GM03348 (cell line): ENCODE results near the gene INSR.
"Not testable (repeated sequence)": the region's sequence is repeated elsewhere in the genome, so short reads cannot be mapped to it uniquely, and the experiment has no call there.

Experiments used
- DNase-seq: peaks from one replicate; pipeline ENCODE4 v3.0.0; 2012; ENCODE audit warnings: low spot score

INSR gene

GRCh38 chr19:7293762-7294557, at the start of gene INSR:
Gene INSR (minus strand): TSS chr19:7294414. CDS start chr19:7293891, 523 bp downstream.
- DNase-seq, result peak; percentile 99

GRCh38 chr19:7342143-7342542, 47.9 kb upstream of the INSR start:
- DNase-seq, result no peak

GRCh38 chr19:7340959-7341837, 47.0 kb upstream of the INSR start:
- DNase-seq, result peak; percentile 80

- no peak for DNase-seq
Measured at GRCh38 chr19:7337380-7338194, 43.4 kb upstream of the INSR start.

- DNase-seq, result no peak
Measured at GRCh38 chr19:7336321-7336973, 42.2 kb upstream of the INSR start.

- no peak for DNase-seq
Measured at GRCh38 chr19:7333198-7334118, 39.2 kb upstream of the INSR start.

DNA sequence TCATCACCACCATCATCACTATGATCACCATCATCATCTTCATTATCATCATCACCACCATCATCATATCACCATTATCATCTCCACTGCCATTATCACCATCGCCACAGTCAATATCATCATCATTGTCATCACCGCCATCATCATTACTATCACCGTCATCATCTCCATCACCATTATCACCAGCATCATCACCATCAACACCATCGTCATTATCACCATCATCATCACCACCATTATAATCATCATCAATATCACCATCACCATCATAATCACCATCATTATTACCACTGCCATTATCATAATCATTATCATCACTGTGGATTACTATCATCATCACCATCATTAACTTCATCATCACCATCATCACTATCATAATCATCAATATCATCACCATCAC, 37.2 kb upstream of the INSR start:
- DNase-seq, result no peak

DNA sequence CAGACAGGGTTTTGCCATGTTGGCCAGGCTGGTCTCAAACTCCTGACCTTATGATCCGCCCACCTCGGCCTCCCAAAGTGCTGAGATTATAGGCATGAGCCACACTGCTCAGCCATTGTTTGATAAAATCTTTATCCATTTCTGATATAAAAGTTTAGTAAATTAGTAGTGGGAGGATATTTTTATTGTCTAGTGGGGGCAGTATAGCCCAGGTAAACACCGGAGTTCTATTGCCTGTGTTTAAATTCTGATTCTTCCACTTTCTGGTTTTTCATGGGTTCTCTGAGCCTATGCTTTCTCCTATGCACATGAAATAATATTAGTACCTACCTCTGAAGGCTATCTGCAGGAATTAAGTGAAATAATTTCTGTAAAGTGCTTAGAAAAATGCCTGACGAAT, 34.4 kb upstream of the INSR start:
- DNase-seq, result no peak

GRCh38 chr19:7327802-7328201, 33.6 kb upstream of the INSR start:
- no peak for DNase-seq

DNA sequence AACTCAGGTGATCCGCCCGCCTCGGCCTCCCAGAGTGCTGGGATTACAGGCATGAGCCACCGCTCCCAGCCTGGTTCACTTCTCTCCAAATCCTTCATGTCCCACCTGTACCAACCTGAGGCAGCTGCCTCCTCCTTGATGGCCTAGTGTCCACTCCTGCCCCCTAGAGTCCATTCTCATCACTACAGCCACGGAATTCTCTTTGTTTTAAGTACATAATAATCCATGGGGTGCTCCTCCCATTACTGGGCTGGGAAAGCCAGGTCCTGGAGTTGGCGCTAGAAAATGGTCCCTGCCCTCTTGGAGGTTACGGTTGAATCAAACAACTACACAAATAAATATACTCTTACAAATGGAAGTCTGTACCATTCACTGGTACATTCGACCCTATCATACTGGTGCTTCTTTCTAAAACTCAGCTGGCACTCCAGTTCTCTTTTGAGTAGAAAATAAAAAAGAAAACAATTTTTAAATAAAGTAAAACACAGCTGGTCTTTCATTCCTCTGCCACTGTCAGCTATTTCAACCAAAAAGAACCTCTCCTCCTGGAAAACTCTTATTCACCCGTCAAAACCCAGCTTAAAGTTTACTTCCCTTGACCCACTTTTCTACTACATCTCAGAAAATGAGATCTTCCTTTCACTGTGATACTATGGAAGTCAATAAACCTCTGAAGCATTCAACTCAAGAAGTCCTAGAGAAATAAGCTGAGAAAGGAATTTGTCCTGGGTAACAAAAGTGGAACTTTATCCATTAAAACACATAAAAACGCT, 32.1 kb upstream of the INSR start:
- no peak for DNase-seq

DNA sequence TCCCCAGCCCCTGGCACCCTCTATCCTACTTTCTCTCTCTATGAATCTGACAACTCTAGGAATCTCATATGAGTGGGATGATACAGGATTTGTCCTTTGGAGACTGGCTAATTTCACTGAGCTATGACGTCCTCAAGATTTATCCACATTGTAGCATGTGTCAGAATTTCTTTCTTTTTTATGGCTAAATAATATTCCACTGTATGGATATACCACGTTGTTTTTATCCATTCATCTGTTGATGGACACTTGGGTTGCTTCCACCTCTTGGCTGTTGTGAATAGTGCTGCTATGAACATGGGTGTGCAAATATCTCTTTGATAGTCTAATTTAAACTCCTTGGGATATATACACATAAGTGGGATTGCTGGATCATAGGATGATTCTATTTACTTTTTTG, 24.0 kb upstream of the INSR start:
- no peak for DNase-seq

DNA sequence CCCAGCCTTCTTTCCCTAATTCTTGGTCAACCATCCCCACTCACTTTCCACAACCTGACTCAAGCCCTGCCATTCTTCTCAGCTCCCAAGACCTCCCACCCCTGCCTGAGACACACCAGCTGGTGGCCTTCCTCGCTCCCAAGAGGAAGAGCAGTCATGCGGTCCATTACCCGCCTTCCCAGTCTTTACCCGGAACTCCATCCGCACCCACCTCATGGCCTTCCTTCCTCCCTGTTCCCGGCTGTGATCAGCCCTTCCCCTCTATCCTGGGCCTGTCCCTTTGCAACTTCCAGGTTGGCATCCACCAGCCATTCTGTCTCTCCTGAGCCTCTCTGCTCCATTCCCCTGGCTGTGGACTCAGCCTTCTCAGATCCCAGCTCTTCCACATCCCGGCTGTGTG, 18.6 kb upstream of the INSR start:
- no peak for DNase-seq

- DNase-seq, result no peak
Measured at GRCh38 chr19:7311911-7312310, 17.7 kb upstream of the INSR start.

DNA sequence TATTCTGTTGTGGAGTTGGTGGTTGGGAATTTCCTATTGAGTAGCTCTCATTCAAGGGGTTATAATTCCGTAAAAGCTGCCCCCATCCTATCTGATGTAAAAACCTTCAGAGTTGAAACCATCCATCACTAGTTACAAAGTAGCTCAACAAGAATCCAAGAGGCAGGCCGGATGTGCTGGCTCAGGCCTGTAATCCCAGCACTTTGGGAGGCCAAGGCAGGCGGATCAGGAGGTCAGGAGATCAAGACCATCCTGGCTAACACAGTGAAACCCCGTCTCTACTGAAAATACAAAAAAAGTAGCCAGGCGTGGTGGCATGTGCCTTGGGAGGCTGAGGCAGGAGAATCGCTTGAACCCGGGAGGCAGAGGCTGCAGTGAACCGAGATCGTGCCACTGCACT, 14.1 kb upstream of the INSR start:
- DNase-seq, result not testable (repeated sequence)

DNA sequence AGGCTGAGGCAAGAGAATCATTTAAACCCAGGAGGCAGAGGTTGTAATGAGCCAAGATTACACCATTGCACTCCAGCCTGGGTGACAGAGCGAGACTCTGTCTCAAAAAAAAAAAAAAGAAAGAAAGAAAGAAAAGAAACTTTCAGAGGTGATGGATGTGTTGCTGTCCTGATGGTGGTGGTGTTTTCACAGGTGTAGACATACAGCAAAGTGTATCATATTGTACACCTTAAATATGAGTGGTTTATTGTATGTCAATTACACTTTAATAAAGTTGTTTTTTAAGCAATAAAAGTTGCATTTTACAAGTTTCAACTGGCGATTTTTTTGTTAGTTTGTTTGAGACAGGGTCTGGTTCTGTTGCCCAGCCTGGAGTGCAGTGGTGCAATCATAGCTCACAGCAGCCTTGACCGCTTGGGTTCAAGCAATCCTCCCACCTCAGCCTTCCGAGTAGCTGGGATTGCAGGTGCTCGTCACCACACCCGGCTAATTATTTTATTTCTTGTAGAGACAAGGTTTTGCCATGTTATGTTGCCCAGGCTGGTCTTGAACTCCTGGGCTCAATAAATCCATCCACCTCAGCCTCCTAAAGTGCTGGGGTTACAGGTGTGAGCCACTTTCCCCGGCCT, 13.5 kb upstream of the INSR start:
- DNase-seq, result no peak

GRCh38 chr19:7304200-7304599, 10.0 kb upstream of the INSR start:
- no peak for DNase-seq

GRCh38 chr19:7303470-7303869, 9.3 kb upstream of the INSR start:
- no peak for DNase-seq

DNA sequence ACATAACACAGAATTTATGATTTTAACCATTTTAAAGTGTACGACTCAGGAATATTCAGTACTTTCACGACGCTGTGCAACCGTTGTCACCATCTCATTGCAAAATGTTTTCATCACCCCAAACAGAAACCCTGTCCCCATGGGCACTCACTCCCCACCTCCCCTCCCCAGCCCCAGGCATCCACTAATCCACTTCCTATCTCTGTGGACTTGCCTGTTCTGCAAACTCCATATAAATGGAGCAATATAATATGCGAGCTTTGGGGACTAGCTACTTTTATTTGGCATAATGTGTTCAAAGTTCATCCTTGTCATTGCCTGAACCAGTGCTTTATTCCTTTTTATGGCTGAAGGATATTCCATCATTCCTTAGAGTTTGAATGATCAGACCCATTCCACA, 7.3 kb upstream of the INSR start:
- no peak for DNase-seq

GRCh38 chr19:7297742-7298141, 3.5 kb upstream of the INSR start:
- no peak for DNase-seq
